SK-N-MC (cell line): Measurements from ENCODE around the gene BNIP2.

Source experiments
- EZH2 ChIP-seq: fragments of 200-600 bp; sonication (generic); IDR thresholded peaks from one replicate; pipeline ENCODE4 v1.6.1; 2017; ENCODE audit warnings: antibody characterized with exemption
- POLR2AphosphoS5 ChIP-seq: IDR thresholded peaks from 2 replicates; pipeline ENCODE4 v1.6.1; 2012; ENCODE audit warnings: mild to moderate bottlenecking, low read depth, low read length, borderline replicate concordance

GRCh38 chr15:59701880-59702279, 12.8 kb upstream of the BNIP2 start:
- TF ChIP-seq EZH2 (no peak), POLR2AphosphoS5 (no peak)
